H1 (cell line): Measurements from ENCODE around the gene SPCS1. TPM values are rescaled to one million over a fixed set of nuclear protein-coding genes. Genes with fewer than 3 reads are reported as not detected.

Source experiments
- CTCF ChIA-PET: fragments of 300-600 bp; sonication (Branson Sonifier 250); formaldehyde crosslinking; loops from one replicate; lab custom pipeline; 2021; ENCODE audit not compliant: partially characterized antibody; lab: Charles Lee
- POLR2A ChIA-PET: fragments of 300-600 bp; sonication (Branson Sonifier 250); formaldehyde crosslinking; loops from one replicate; lab custom pipeline; 2021; ENCODE audit warnings: inconsistent platforms; ENCODE audit not compliant: partially characterized antibody; lab: Charles Lee
- DNase-seq, 2 experiments: peaks; one replicate each; pipeline versions ENCODE4 v3.0.0 to v3.0.0-alpha.2; 2010 to 2022; ENCODE audit warnings: low spot score in 2 of 2, low read depth in 1 of 2, mixed read lengths in 1 of 2
- FAIRE-seq: peaks from 2 replicates; lab custom pipeline; 2011; peaks lifted over from hg19 to GRCh38; lab: Jason Lieb, UNC
- H2AFZ ChIP-seq: 2 replicates; pipeline ENCODE4 v1.8.1; 2012; ENCODE audit warnings: low read length, inconsistent platforms
- H2AK5ac ChIP-seq: 2 replicates; pipeline ENCODE4 v1.6.1; 2013; ENCODE audit warnings: low read depth, low read length
- H2BK120ac ChIP-seq: replicated peaks from 2 replicates; pipeline ENCODE3; 2013; ENCODE audit warnings: low read depth, low read length, inconsistent platforms
- H2BK12ac ChIP-seq: 2 replicates; pipeline ENCODE4 v1.6.1; 2013; ENCODE audit warnings: low read depth, low read length
- H2BK15ac ChIP-seq: 2 replicates; pipeline ENCODE4 v1.6.1; 2013; ENCODE audit warnings: low read length
- H2BK20ac ChIP-seq: 2 replicates; pipeline ENCODE4 v1.6.1; 2013; ENCODE audit warnings: low read length
- H2BK5ac ChIP-seq: 2 replicates; pipeline ENCODE4 v1.6.1; 2013; ENCODE audit warnings: low read depth, low read length
- H3K14ac ChIP-seq: 2 replicates; pipeline ENCODE4 v1.6.1; 2013; ENCODE audit warnings: inconsistent platforms; ENCODE audit not compliant: insufficient read length
- H3K18ac ChIP-seq: 2 replicates; pipeline ENCODE4 v1.6.1; 2013; ENCODE audit warnings: low read length; ENCODE audit errors: extremely low read depth
- H3K23ac ChIP-seq: 2 replicates; pipeline ENCODE4 v1.6.1; 2013; ENCODE audit warnings: inconsistent platforms; ENCODE audit not compliant: insufficient read length
- H3K23me2 ChIP-seq: 2 replicates; pipeline ENCODE4 v1.6.1; 2013; ENCODE audit warnings: low read depth, low read length
- H3K27ac ChIP-seq: 2 replicates; pipeline ENCODE4 v1.6.1; 2011; ENCODE audit warnings: low read depth, low read length, inconsistent platforms
- H3K27me3 ChIP-seq, 4 experiments: replicated peaks in 1 of 4; 1 replicate in 1 of 4; 2 replicates in 3 of 4; pipeline versions ENCODE4 v1.6.1 to v1.8.1; 2011 to 2013; ENCODE audit warnings: low read length in 3 of 4, mild to moderate bottlenecking in 3 of 4, inconsistent platforms in 2 of 4, mixed read lengths in 2 of 4, moderate library complexity in 1 of 4; ENCODE audit not compliant: control insufficient read depth in 3 of 4, insufficient read depth in 3 of 4; ENCODE audit errors: extremely low read depth in 1 of 4
- H3K36me3 ChIP-seq, 4 experiments: 2 replicates each; pipeline versions ENCODE4 v1.6.1 to v1.8.1; 2011 to 2013; ENCODE audit warnings: mild to moderate bottlenecking in 4 of 4, low read length in 3 of 4, moderate library complexity in 2 of 4, control low read depth in 1 of 4, inconsistent platforms in 1 of 4; ENCODE audit not compliant: insufficient read depth in 4 of 4, control insufficient read depth in 2 of 4
- H3K4ac ChIP-seq: replicated peaks from 2 replicates; pipeline ENCODE3; 2013; ENCODE audit warnings: low read length, low read depth, mixed read lengths, inconsistent platforms; ENCODE audit not compliant: insufficient read length
- H3K4me1 ChIP-seq, 4 experiments: replicated peaks in 1 of 4; 1 replicate in 1 of 4; 2 replicates in 3 of 4; pipeline versions ENCODE4 v1.6.1 to v1.8.1; 2011 to 2013; ENCODE audit warnings: low read length in 3 of 4, inconsistent platforms in 2 of 4, mixed read lengths in 1 of 4; ENCODE audit not compliant: insufficient read depth in 4 of 4, control insufficient read depth in 3 of 4
- H3K4me2 ChIP-seq, 2 experiments: 2 replicates each; pipeline versions ENCODE4 v1.6.1 to v1.8.1; 2011 to 2013; ENCODE audit warnings: low read depth in 2 of 2, low read length in 2 of 2, control low read depth in 1 of 2, inconsistent platforms in 1 of 2, mild to moderate bottlenecking in 1 of 2; ENCODE audit not compliant: insufficient read depth in 1 of 2
- H3K4me3 ChIP-seq, 4 experiments: fragments of 200-600, 300-600 bp in 1 of 4; sonication (generic), shearing (Covaris generic), sonication (Bioruptor Twin) in 1 of 4; 2 replicates each; pipeline versions ENCODE4 v1.5.1 to v1.8.1; 2011 to 2016; ENCODE audit warnings: low read length in 4 of 4, low read depth in 3 of 4, control low read depth in 2 of 4, inconsistent platforms in 2 of 4, mild to moderate bottlenecking in 2 of 4, mixed read lengths in 1 of 4, moderate library complexity in 1 of 4; ENCODE audit not compliant: insufficient read depth in 2 of 4; ENCODE audit errors: extremely low read depth in 1 of 4
- H3K56ac ChIP-seq: replicated peaks from 2 replicates; pipeline ENCODE3; 2013; ENCODE audit warnings: low read depth, mild to moderate bottlenecking, mixed read lengths, low read length, inconsistent platforms; ENCODE audit not compliant: insufficient read length
- H3K79me1 ChIP-seq: 2 replicates; pipeline ENCODE4 v1.6.1; 2013; ENCODE audit warnings: low read depth, low read length, control low read depth
- H3K79me2 ChIP-seq, 2 experiments: 2 replicates each; pipeline versions ENCODE4 v1.6.1 to v1.8.1; 2012 to 2013; ENCODE audit warnings: low read length in 2 of 2, mild to moderate bottlenecking in 2 of 2, inconsistent platforms in 1 of 2; ENCODE audit not compliant: insufficient read depth in 2 of 2, control insufficient read depth in 1 of 2
- H3K9ac ChIP-seq, 4 experiments: replicated peaks in 1 of 4; 1 replicate in 1 of 4; 2 replicates in 3 of 4; pipeline versions ENCODE4 v1.6.1 to v1.8.1; 2011 to 2013; ENCODE audit warnings: low read depth in 3 of 4, low read length in 3 of 4, control low read depth in 2 of 4, mild to moderate bottlenecking in 2 of 4, moderate library complexity in 2 of 4, inconsistent platforms in 1 of 4; ENCODE audit errors: extremely low read depth in 1 of 4
- H3K9me3 ChIP-seq, 2 experiments: 2 replicates each; pipeline versions ENCODE4 v1.6.1 to v1.8.1; 2012 to 2013; ENCODE audit warnings: mild to moderate bottlenecking in 2 of 2, moderate library complexity in 2 of 2, control low read depth in 1 of 2, inconsistent platforms in 1 of 2, low read depth in 1 of 2, low read length in 1 of 2, mixed read lengths in 1 of 2; ENCODE audit not compliant: insufficient read depth in 2 of 2
- H4K20me1 ChIP-seq, 2 experiments: replicated peaks in 1 of 2; 2 replicates each; pipeline versions ENCODE3 to v1.8.1; 2011 to 2013; ENCODE audit warnings: inconsistent platforms in 2 of 2, low read length in 2 of 2, mild to moderate bottlenecking in 1 of 2; ENCODE audit not compliant: insufficient read depth in 2 of 2, control insufficient read depth in 1 of 2
- H4K5ac ChIP-seq: 2 replicates; pipeline ENCODE4 v1.6.1; 2013; ENCODE audit warnings: low read length, low read depth, mixed read lengths, inconsistent platforms; ENCODE audit not compliant: insufficient read length
- H4K8ac ChIP-seq: 2 replicates; pipeline ENCODE4 v1.8.0; 2013; ENCODE audit warnings: mild to moderate bottlenecking, moderate library complexity, low read length, inconsistent platforms; ENCODE audit not compliant: insufficient read depth; ENCODE audit errors: extremely low read depth
- H4K91ac ChIP-seq: replicated peaks from 2 replicates; pipeline ENCODE3; 2013; ENCODE audit warnings: low read length, mixed read lengths, inconsistent platforms; ENCODE audit not compliant: insufficient read length
- E2F6 ChIP-seq: IDR thresholded peaks from 2 replicates; pipeline ENCODE4 v1.6.1; 2012; ENCODE audit warnings: inconsistent platforms
- FOSL1 ChIP-seq: IDR thresholded peaks from 2 replicates; pipeline ENCODE4 v1.6.1; 2011; ENCODE audit warnings: mild to moderate bottlenecking, low read depth, low read length, moderate library complexity; ENCODE audit not compliant: insufficient read depth
- KDM1A ChIP-seq: fragments of 200-600, 300-600 bp; sonication (generic); IDR thresholded peaks from 2 replicates; pipeline ENCODE4 v1.7.1; 2016; ENCODE audit warnings: mild to moderate bottlenecking, low read length, borderline replicate concordance
- SUZ12 ChIP-seq: fragments of 200-600 bp; sonication (generic); IDR thresholded peaks from 2 replicates; pipeline ENCODE4 v1.6.1; 2012; ENCODE audit warnings: mild to moderate bottlenecking, inconsistent platforms, low read length, moderate library complexity, mixed read lengths
- WGBS, 2 experiments: shearing (Covaris generic) in 1 of 2; methylation state at CpG; one replicate each; pipeline versions ENCODE4 v1.1.6 to v1.1.7; 2013 to 2015; ENCODE audit warnings: low lambda C conversion rate in 2 of 2, mixed read lengths in 2 of 2, inconsistent platforms in 1 of 2, low coverage in 1 of 2, missing lambda C conversion rate in 1 of 2; ENCODE audit not compliant: insufficient replicate concordance in 2 of 2, insufficient coverage in 1 of 2, insufficient read length in 1 of 2; ENCODE audit errors: extremely low coverage in 1 of 2, missing lambda C conversion rate in 1 of 2; 5-methylcytosine and 5-hydroxymethylcytosine counted together
- polyA plus RNA-seq, 7 experiments: library from polyadenylated mRNA; depleted of rRNA in 3 of 7; stranded (reverse) in 5 of 7; unstranded in 2 of 7; fragments of >200 nt in 5 of 7; fragments of 200-250 nt in 2 of 7; gene quantifications; 1 replicate in 5 of 7; 2 replicates in 1 of 7; 4 replicates in 1 of 7; pipeline versions ENCODE4 v1.2.1 to v1.2.3, GENCODE V29; 2011 to 2013; ENCODE audit warnings: missing spikeins in 2 of 7, mixed read lengths in 2 of 7
- total RNA-seq: library from RNA; stranded (reverse); fragmentation: NEBNext Ultra II Directional; extraction: Animal tissue kit (Norgen Biotek cat#: 25700); gene quantifications from 2 replicates; pipeline ENCODE4 v1.2.1, GENCODE V29; 2021

The SPCS1 gene
- total and polyA plus RNA-seq, 2 of the 8 experiments (the other 6 are each of a cell fraction or from before 2014, with no cell fraction given): 104 to 191 TPM

- Histone ChIP-seq H3K9ac (no peak overlapping the region), H3K79me2 (no peaks in the 10 kb centered on the region; a peak in 1 of 4 replicates), H2AK5ac (no peak overlapping the region), H4K91ac (no peak overlapping the region), H2BK20ac (no peak overlapping the region), H3K79me1 (no peaks in the 10 kb centered on the region; the same call in 1 of the 2 replicates), H2BK12ac (no peak overlapping the region), H3K56ac (no peak overlapping the region), H3K4me2 (no peak overlapping the region), H3K18ac (no peak overlapping the region), H4K8ac (no peak overlapping the region), H2BK5ac (no peak overlapping the region), H2BK15ac (no peak overlapping the region), H3K27me3 (no peaks in the 10 kb centered on the region), H2BK120ac (no peak overlapping the region), H3K36me3 (peaks cover 6 to 37% (median 17%) of the 10 kb centered on the region in 4 experiments; a peak in 7 of 8 replicates), H3K23ac (no peak overlapping the region), H3K14ac (no peak overlapping the region), H3K27ac (no peak overlapping the region), H3K4me1 (0 out of 7 replicates have a peak, but pooled peaks cover 0 to 2% (median 0%) of the 10 kb centered on the region in 4 experiments), H3K4ac (no peak overlapping the region), H3K4me3 (no peak overlapping the region), H3K9me3 (no peaks in the 10 kb centered on the region), H3K23me2 (no peaks in the 10 kb centered on the region), H2AFZ (no peak overlapping the region), H4K5ac (no peak overlapping the region), H4K20me1 (peaks cover 0 to 2% of the 10 kb centered on the region in 2 experiments)
- CTCF ChIA-PET: no interaction called here
- POLR2A ChIA-PET: interaction anchor here (1.4 to 1.7 kb wide), 2 partner anchors 9 to 14 kb away, joined by 5 to 6 read pairs; partner anchors contain the start of genes GNL3 and PBRM1
- DNase-seq (no peak), FAIRE-seq (no peak)
- 95% methylated on average over 1 of the region's 1 CpG; no CpG with 5 or more reads in 1 of the 2 experiments for WGBS, 2 experiments
- TF ChIP-seq FOSL1 (no peak), KDM1A (no peak), E2F6 (no peak), SUZ12 (no peak)
These were observed 34.2 kb upstream of the SPCS1 start for GRCh38 chr3:52671676-52672075.
